C4-2B (cell line): ENCODE results near the gene ZNF555.
A peak's percentile ranks its signal among the peaks of the same experiment; 100 is the strongest.
"Not testable (repeated sequence)": the region's sequence is repeated elsewhere in the genome, so short reads cannot be mapped to it uniquely, and the experiment has no call there.

Experiments
- CTCF ChIP-seq: fragments of 450-650 bp; conservative IDR thresholded peaks from 2 replicates; pipeline ENCODE4 v1.5.1; 2017; ENCODE audit warnings: mild to moderate bottlenecking
- ZFX ChIP-seq: fragments of 450-650 bp; IDR thresholded peaks from 2 replicates; pipeline ENCODE4 v1.6.1; 2017

GRCh38 chr19:2872175-2872574 is 30.9 kb downstream of the ZNF555 start:
- TF ChIP-seq CTCF, result peak; percentile 63
- TF ChIP-seq ZFX, result not testable (repeated sequence)
